ENCODE data around the gene DPYSL4. TPM values are rescaled to one million over a fixed set of nuclear protein-coding genes. Genes with fewer than 3 reads are reported as not detected.

The DPYSL4 gene
- total and polyA plus RNA-seq, 2 of the 4 experiments (the other 2 are of a cell fraction), result 8.1 to 30.5 TPM

GRCh38 chr10:132156382-132156781 lies 30.4 kb upstream of the DPYSL4 start:
- H3K4me1 ChIP-seq (ENCODE audit: control insufficient read depth, insufficient read depth, low read length), result no peaks in the 10 kb centered on the region
- no peak overlapping the region for H2AK5ac ChIP-seq (ENCODE audit: low read depth, low read length)
- dilution Hi-C loops (cut with HindIII; ENCODE audit: low sequenced_read_pairs, unreplicated experiment), result no loop called here
- H2BK5ac ChIP-seq (ENCODE audit: low read depth, low read length, poor library complexity, severe bottlenecking), result no peak overlapping the region
- H2BK120ac ChIP-seq (ENCODE audit: low read depth, low read length), result no peak overlapping the region
- no peak overlapping the region for H3K56ac ChIP-seq (ENCODE audit: extremely low read depth, insufficient read depth, low read length)
- no peak overlapping the region for H2BK15ac ChIP-seq (ENCODE audit: low read depth, low read length)
- 60% methylated on average over 1 of the region's 7 CpGs; no CpG with 5 or more reads in 1 of the 2 experiments for WGBS, 2 experiments (ENCODE audit: extremely low coverage in 2 of 2, insufficient read length in 1 of 2)
- H3K14ac ChIP-seq (replicated peaks; ENCODE audit: low read depth, low read length), result no peak overlapping the region
- H3K18ac ChIP-seq (ENCODE audit: low read depth, low read length), result no peak overlapping the region
- ATAC-seq (ENCODE audit: low read depth) (no peak), DNase-seq (no peak)
- no TSS peak for BruUV-seq (replicated peaks)
- H2AFZ ChIP-seq (replicated peaks; ENCODE audit: low read length, poor library complexity), result no peak overlapping the region
- no peak overlapping the region for H4K8ac ChIP-seq (ENCODE audit: low read depth in 2 of 2, low read length in 2 of 2)
- H3K9me3 ChIP-seq (ENCODE audit: control insufficient read depth, insufficient read depth, low read length), result no peaks in the 10 kb centered on the region
- POLR2A ChIA-PET (ENCODE audit: unreplicated experiment), result no interaction called here
- H4K5ac ChIP-seq (ENCODE audit: low read depth, low read length), result no peak overlapping the region
- H4K91ac ChIP-seq (ENCODE audit: insufficient read depth, low read depth, low read length), result no peak overlapping the region
- H3K27ac ChIP-seq (ENCODE audit: insufficient read depth, low read length), result no peak overlapping the region
- H4K20me1 ChIP-seq (ENCODE audit: insufficient read depth, low read length), result no peaks in the 10 kb centered on the region
- H2BK20ac ChIP-seq (ENCODE audit: low read depth, low read length), result no peak overlapping the region
- no peaks in the 10 kb centered on the region for H3K36me3 ChIP-seq (ENCODE audit: control insufficient read depth, insufficient read depth, low read length)
- CTCF ChIA-PET, result no interaction called here
- no peaks in the 10 kb centered on the region for H3K9me1 ChIP-seq (ENCODE audit: insufficient read depth, low read length)
- H3K4me3 ChIP-seq (ENCODE audit: insufficient read depth, low read depth, low read length), result no peak overlapping the region
- H3K9ac ChIP-seq (ENCODE audit: low read depth, low read length), result no peak overlapping the region
- no peak overlapping the region for H3K4ac ChIP-seq (ENCODE audit: low read depth, low read length)
- H2AK9ac ChIP-seq (replicated peaks; ENCODE audit: low read depth, low read length, poor library complexity), result no peak overlapping the region
- no peak overlapping the region for H3K4me2 ChIP-seq (ENCODE audit: low read depth, low read length)
- TF ChIP-seq, protein P1, sequence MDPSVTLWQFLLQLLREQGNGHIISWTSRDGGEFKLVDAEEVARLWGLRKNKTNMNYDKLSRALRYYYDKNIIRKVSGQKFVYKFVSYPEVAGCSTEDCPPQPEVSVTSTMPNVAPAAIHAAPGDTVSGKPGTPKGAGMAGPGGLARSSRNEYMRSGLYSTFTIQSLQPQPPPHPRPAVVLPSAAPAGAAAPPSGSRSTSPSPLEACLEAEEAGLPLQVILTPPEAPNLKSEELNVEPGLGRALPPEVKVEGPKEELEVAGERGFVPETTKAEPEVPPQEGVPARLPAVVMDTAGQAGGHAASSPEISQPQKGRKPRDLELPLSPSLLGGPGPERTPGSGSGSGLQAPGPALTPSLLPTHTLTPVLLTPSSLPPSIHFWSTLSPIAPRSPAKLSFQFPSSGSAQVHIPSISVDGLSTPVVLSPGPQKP (IDR thresholded peaks at IDR 0.05; ENCODE audit: borderline replicate concordance, low read depth, low read length), result no peak
- TF ChIP-seq BHLHE40 (IDR thresholded peaks at IDR 0.05; ENCODE audit: low read depth, low read length), result no peak
- no peak for TF ChIP-seq RFX5 (IDR thresholded peaks at IDR 0.05; ENCODE audit: low read depth, low read length)
- TF ChIP-seq CHD1 (IDR thresholded peaks at IDR 0.05; ENCODE audit: low read depth, low read length), result no peak
- no peak for TF ChIP-seq FOS (IDR thresholded peaks at IDR 0.05; ENCODE audit: low read depth, low read length)
- no peak for TF ChIP-seq POLR2A (IDR thresholded peaks at IDR 0.05; ENCODE audit: low read depth, low read length)
- no peak for TF ChIP-seq MXI1 (IDR thresholded peaks at IDR 0.05; ENCODE audit: borderline replicate concordance, low read depth, low read length)
- TF ChIP-seq MAFK (IDR thresholded peaks at IDR 0.05; ENCODE audit: low read depth, low read length), result no peak
- TF ChIP-seq CEBPB (IDR thresholded peaks at IDR 0.05; ENCODE audit: low read depth, low read length), result no peak
- TF ChIP-seq RCOR1 (IDR thresholded peaks at IDR 0.05; ENCODE audit: insufficient replicate concordance, low read length), result no peak
- TF ChIP-seq, protein P2, sequence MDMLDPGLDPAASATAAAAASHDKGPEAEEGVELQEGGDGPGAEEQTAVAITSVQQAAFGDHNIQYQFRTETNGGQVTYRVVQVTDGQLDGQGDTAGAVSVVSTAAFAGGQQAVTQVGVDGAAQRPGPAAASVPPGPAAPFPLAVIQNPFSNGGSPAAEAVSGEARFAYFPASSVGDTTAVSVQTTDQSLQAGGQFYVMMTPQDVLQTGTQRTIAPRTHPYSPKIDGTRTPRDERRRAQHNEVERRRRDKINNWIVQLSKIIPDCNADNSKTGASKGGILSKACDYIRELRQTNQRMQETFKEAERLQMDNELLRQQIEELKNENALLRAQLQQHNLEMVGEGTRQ (IDR thresholded peaks at IDR 0.05; ENCODE audit: low read depth, low read length), result no peak
- TF ChIP-seq, protein P3, sequence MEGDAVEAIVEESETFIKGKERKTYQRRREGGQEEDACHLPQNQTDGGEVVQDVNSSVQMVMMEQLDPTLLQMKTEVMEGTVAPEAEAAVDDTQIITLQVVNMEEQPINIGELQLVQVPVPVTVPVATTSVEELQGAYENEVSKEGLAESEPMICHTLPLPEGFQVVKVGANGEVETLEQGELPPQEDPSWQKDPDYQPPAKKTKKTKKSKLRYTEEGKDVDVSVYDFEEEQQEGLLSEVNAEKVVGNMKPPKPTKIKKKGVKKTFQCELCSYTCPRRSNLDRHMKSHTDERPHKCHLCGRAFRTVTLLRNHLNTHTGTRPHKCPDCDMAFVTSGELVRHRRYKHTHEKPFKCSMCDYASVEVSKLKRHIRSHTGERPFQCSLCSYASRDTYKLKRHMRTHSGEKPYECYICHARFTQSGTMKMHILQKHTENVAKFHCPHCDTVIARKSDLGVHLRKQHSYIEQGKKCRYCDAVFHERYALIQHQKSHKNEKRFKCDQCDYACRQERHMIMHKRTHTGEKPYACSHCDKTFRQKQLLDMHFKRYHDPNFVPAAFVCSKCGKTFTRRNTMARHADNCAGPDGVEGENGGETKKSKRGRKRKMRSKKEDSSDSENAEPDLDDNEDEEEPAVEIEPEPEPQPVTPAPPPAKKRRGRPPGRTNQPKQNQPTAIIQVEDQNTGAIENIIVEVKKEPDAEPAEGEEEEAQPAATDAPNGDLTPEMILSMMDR (conservative IDR thresholded peaks at IDR 0.05; ENCODE audit: low read depth, low read length), result no peak
- no peak for TF ChIP-seq NFE2L2 (IDR thresholded peaks at IDR 0.05; ENCODE audit: low read depth, low read length)
- TF ChIP-seq RAD21 (IDR thresholded peaks at IDR 0.05; ENCODE audit: low read length), result no peak
- in situ Hi-C loops (cut with MboI; ENCODE audit: low sequenced_read_pairs), result no loop called here
- peaks cover 2% of the 10 kb centered on the region; the same call in 1 of the 2 replicates for H3K27me3 ChIP-seq (ENCODE audit: control insufficient read depth, insufficient read depth, low read length)
- H3K79me1 ChIP-seq (ENCODE audit: low read depth in 1 of 2, low read length in 2 of 2), result no peaks in the 10 kb centered on the region
- no peak overlapping the region for H3K23ac ChIP-seq (ENCODE audit: low read depth, low read length)
- intact Hi-C loops (cut with micrococcal nuclease), result no loop called here

Data from IMR-90 (cell line).